HG03575 (cell line): Measurements from ENCODE around the gene CDK9.
"Not testable (repeated sequence)": the region's sequence is repeated elsewhere in the genome, so short reads cannot be mapped to it uniquely, and the experiment has no call there.

Experiments
- ATAC-seq: cut with Tn5 transposase; IDR thresholded peaks from one replicate; pipeline ENCODE4 v1.9.1; 2021; ENCODE audit not compliant: unreplicated experiment, insufficient number of reproducible peaks, low FRiP score; ENCODE audit errors: extremely low read depth

Gene CDK9

GRCh38 chr9:127814619-127815511 is 29.0 kb downstream of the CDK9 start:
- no peak for ATAC-seq

DNA sequence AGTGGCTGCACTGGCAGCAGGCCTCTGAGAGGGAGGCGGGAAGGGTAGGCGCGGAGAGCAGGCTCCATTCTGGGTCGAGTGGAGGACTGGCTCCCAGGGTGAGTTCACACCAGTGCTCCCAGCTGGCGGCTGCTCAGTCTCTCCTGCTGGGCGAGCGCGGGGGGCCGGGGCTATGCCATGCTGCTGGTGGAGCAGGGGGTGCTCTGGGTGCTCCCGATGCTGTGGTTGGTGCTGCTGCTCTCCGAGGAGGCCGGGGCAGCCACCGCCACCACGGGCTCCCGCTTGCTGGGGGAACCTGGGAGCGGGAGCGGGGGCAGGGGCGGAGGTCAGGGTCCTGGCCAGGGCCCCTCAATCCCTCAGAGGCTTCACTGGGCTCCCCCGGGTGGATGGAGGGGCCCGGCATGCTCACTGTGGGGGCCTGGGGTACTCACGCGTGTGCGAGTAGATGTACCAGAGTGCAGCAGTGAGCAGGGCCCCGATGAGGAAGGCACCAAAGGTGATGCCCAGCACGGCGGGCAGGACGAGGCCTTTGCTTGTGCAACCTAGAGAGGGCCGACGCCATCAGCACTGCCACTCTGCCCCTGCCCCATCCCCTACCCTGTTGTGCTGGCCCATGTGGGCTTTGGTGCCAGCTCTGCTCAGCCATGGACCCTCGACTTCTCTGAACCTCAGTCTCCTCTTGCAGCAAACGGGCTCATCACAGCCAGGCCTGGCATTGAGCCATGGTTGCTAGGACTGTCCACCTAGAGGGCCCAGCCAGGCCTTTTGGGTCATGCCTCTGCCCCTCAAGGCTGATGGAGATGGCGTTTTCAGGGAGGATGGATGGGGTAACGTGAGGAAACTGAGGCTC is 29.9 kb downstream of the CDK9 start:
- ATAC-seq: no peak

DNA sequence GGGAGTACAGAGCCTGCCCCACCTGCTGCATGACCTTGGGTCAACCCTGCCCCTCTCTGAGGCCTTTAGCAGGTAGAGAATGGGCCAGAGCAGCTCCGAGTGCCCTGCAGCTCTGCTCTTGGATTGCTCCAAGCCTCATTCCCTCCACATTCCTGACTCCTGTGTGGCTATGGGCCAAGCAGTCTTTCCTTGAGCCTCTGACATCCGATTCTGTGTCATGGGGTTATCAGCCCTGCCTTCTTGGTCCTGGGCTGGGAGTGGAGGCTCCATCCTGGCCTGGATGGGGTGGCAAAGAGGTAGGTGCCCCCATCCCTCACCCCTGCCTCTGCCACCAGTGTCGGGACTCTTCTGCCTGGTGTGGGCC is 30.5 kb downstream of the CDK9 start:
- no peak for ATAC-seq

- ATAC-seq: no peak
These were observed 30.9 kb downstream of the CDK9 start for GRCh38 chr9:127816728-127817127.

DNA sequence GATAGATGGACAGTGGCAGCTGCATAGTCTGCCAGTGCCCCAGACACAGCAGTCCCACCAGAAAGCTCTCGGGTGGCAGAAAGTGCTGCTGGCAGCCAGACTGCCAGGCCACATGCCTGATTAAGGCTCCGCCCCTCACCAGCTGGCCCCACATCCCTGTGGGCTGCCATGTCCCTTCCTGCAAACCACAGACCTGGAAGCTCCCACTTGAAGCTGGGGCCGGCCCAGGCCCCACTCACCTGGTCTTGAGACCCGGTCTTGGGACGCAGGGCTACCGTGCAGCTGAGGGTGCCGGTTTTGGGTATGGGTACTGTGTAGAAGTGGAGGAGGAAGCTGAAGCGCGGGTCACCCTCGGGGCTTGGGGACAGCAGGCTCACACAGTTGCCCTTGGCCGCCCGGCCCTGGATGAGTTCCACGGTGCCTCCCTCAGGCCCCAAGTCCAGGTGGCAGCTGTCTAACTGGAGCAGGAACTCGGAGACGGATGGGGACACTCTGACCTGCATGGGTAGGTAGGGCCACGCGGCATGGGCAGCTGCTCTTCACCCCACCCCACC is 32.1 kb downstream of the CDK9 start:
- ATAC-seq: no peak

DNA sequence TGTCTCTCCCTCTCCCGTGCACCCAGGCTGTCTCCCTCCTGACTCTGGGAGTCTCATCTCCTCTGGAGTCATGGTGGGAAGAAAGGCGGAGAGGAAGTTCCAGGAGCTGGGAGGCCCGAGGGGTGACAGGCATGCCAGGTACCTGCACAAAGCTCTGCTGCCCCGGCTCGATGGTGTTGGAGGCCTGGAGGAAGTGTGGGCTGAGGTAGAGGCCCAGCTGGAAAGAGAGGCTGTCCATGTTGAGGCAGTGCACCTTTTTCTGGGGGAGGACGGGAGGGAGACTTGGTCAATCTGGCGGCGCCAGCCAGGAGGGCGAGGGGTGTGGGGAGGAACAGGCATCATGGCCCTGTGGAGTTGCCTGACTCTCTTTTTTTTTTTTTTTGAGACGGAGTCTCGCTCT is 32.7 kb downstream of the CDK9 start:
- ATAC-seq: no peak

- ATAC-seq: no peak
These were observed 36.3 kb downstream of the CDK9 start for GRCh38 chr9:127822108-127822507.

DNA sequence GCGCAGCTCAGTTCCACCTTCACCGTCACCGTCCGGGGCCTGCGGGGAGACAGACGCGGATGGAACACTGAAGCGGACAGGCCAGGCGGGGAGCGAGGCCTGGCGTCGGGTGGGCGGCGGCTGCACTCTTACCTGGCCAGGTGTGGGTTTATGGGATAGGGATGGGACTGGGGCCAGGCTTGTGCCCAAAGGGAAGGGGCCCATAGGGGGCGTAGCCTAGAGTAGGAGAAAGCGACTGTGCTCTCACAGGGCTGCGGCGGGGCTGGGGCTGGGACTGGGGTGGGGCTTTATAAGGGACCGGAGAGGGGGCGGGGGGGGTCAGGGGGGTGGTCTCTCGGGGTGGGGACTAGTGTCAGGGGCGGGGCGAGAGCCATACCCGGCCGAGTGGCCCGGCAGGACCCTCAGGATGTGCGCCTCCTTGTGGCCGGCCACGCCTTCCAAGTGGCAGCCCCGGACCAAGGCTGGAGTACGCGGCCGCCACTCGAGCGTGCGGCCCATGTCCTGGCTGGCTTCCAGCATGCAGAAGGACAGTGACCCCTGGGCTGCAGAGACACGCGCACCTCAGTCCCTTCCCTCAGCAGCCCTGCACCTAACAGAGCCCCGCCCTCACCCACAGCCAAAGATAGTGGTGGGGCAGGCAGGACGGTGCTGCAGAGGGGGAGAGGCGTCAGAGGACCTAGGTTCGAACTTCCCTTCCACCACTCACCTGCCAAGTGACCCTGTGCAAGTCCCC is 39.7 kb downstream of the CDK9 start:
- no peak for ATAC-seq

DNA sequence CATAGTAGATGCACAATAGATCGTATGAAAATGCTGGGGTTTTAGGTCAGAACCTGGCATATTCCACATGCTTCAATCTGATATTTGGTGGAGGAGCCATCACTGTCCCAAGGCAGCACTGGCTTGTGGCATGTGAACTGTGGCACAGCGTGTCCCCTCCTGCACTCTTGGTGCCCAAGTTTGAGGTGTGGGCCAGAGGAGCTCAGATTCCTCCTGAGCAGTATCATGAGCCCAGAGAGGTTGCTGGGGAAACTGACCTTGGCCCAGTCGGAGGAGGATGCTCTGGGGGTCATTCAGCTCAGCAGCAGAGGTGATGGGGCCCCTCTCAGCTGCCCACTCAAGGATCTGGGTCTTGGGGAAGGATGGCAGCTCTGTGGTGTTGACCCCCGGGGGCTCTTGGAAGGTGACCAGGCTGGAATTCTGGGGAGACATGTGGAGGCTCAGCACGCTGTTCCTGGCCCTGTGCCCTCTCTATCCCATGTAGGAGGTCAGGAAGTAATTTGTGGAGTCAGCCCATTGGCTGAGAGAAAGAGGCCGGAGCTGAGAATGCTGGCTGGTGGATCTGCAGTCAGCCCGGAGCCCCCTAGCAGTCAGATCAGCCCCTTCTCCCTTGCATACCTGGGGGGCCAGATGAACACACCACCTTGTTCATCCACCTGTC is 40.5 kb downstream of the CDK9 start:
- no peak for ATAC-seq

GRCh38 chr9:127828262-127829031 is 42.6 kb downstream of the CDK9 start:
- ATAC-seq: no peak

DNA sequence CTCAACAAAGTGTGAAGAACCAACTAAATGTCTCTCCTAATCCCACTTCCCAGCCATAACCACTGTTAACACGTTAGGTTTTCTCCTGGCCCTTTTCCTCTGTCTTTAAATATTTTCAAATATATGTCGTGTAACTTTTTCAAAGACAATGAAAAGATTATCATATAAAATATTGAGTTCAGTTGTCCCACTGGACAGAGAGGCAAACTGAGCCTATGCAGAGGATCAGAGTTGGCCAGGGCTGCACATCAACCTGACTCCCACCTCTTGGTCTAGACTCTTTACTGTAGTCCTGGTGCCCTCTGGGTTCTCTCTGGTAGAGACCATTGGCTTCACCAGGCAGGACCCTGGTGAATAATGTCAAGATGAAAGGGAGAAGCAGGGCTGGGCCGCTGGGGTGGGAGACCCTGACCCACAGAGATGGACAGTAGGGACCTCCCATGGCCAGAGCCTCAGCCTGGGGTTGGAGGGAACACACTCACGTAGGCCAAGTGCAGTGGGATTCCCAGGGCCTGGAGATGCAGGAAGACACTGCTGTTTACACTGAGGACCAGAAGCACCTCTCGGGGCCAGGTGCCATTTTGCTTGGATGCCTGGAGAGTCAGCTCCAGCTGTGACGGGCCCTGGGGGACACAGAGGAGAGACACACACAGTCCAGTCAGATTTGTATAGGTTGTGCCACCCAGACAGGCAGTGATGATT is 43.5 kb downstream of the CDK9 start:
- no peak for ATAC-seq

DNA sequence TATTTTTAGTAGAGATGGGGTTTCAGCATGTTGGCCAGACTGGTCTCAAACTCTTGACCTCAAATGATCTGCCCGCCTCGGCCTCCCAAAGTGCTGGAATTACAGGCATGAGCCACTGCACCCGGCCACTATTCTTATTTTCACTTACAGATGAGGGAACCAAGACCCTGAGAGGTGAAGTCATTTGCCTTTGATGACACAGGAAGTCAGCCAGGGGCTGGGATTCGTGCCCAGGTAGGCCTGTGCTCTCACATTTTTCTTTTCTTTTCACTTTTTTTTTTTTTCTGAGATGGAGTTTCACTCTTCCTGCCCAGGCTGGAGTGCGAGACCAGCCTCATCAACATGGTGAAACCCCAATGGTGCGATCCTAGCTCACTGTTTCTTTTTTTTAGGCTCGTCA is 46.4 kb downstream of the CDK9 start:
- ATAC-seq: no peak

- no peak for ATAC-seq
These were observed 47.7 kb downstream of the CDK9 start for GRCh38 chr9:127833555-127833954.

DNA sequence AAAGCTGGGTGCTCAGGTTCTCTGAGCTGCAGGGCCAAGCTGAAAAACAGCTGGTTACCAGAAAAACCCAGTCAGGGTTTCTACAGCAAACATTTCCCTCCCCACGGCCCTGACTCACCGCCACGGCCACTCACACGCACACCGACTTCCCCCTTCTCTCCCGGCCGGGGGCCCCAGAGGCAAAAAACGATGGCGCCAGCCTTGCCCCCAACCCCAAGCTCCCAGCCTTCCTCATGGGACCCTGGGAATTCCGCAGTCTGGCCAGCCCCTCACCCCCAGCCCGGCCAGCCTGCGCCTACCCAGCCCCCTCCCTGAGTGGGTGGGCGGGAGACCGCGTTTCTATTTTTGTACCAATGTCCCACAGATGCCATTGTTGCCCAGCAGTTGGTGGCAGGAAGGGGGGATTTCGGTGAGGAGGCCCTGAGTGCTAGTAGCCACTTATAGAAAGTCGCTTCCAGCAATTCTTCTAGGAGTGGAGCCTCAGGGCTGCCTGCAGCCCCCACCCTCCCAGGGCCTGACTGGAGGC is 50.2 kb downstream of the CDK9 start:
- no peak for ATAC-seq

DNA sequence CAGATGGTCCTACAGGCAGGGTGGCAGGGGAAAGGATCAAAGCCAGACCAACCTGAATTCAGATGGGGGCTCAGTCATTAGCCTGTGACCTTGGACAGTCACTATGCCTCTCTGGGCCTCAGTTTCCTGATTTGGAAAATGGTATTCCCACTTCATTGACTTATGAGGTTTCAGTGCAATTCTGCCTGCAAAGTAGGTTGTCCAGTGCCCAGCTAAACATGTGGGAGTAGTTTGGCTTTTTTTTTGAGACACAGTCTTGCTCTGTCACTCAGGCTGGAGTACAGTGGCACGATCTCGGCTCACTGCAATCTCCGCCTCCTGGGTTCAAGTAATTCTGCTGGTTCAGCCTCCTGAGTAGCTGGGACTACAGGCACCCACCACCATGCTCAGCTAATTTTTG is 50.7 kb downstream of the CDK9 start:
- not testable (repeated sequence) for ATAC-seq

- no peak for ATAC-seq
These were observed 51.5 kb downstream of the CDK9 start for GRCh38 chr9:127837346-127837745.

DNA sequence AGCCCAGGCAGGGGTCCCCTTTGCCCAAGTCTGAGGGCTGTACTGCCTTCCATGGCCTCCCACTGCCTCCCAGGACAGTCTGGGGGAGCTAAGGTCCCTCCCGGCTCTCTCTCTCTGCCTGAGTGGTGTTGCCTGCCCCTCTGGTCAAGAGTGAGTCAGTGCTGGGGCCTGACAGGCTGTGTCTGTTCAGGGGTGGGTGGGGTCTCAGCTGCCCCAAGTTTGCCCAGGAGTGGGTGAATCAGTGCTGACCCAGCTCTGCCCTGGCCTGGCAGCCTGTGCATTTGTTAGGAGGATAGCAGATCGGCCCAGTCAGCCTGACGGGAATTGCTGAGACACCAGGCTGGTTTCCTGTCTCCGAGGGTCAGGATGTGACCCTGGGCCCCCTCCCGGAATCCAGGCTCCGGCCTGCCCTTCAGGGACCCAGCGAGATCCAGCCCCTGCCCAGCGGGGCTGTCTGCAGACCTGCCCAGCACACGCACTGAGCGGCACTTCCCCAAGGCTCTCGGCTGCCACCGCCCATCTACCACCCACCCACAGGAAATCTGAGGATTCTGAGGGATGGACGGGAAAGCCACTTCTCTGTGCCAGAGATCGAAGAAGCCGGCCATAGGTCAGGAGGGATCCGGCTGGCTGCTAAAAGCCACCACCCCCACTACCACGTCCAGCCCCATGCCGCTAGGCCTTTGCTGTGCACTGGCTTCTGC is 52.7 kb downstream of the CDK9 start:
- ATAC-seq: no peak
